ENCODE measurements around the gene HELZ. TPM values are rescaled to one million over a fixed set of nuclear protein-coding genes. Genes with fewer than 3 reads are reported as not detected.
"Not testable (repeated sequence)": the region's sequence is repeated elsewhere in the genome, so short reads cannot be mapped to it uniquely, and the experiment has no call there.

Gene HELZ
- polyA plus RNA-seq, 2 donors, result 2.1 to 3.9 TPM

- H3K36me3 ChIP-seq (ENCODE audit: control insufficient read depth in 2 of 2, insufficient read depth in 2 of 2, low read length in 1 of 2), result peaks cover 2 to 3% of the 10 kb centered on the region in 2 donors
- no peak overlapping the region for H3K27ac ChIP-seq (ENCODE audit: low read depth in 2 of 2, low read length in 1 of 2)
- H3K4me1 ChIP-seq (ENCODE audit: control insufficient read depth in 2 of 2, insufficient read depth in 2 of 2, low read length in 1 of 2), result no peaks in the 10 kb centered on the region
- no peak overlapping the region for H3K4me3 ChIP-seq (ENCODE audit: low read depth in 1 of 2, low read length in 2 of 2)
- H3K27me3 ChIP-seq (ENCODE audit: control insufficient read depth in 1 of 2, insufficient read depth in 2 of 2, low read length in 2 of 2), result no peaks in the 10 kb centered on the region
- no peaks in the 10 kb centered on the region for H3K9me3 ChIP-seq (ENCODE audit: control insufficient read depth in 2 of 2, insufficient read depth in 1 of 2, low read depth in 1 of 2, low read length in 1 of 2)
These were observed 87.0 kb downstream of the HELZ start for GRCh38 chr17:67157732-67158639.

GRCh38 chr17:67156269-67157199, 88.5 kb downstream of the HELZ start:
- H3K36me3 ChIP-seq (ENCODE audit: control insufficient read depth in 2 of 2, insufficient read depth in 2 of 2, low read length in 1 of 2), result peaks cover 2 to 3% of the 10 kb centered on the region in 2 donors
- 64 to 74% methylated on average over 9 of the region's 9 CpGs for WGBS, 2 donors
- H3K27me3 ChIP-seq (ENCODE audit: control insufficient read depth in 1 of 2, insufficient read depth in 2 of 2, low read length in 2 of 2), result no peaks in the 10 kb centered on the region
- no peaks in the 10 kb centered on the region for H3K4me1 ChIP-seq (ENCODE audit: control insufficient read depth in 2 of 2, insufficient read depth in 2 of 2, low read length in 1 of 2)
- H3K9me3 ChIP-seq (ENCODE audit: control insufficient read depth in 2 of 2, insufficient read depth in 1 of 2, low read depth in 1 of 2, low read length in 1 of 2), result no peaks in the 10 kb centered on the region
- H3K4me3 ChIP-seq (ENCODE audit: low read depth in 1 of 2, low read length in 2 of 2), result no peak overlapping the region
- peak overlapping the region in 1 of 2 donors; percentile 41 for H3K27ac ChIP-seq (ENCODE audit: low read depth in 2 of 2, low read length in 1 of 2)

GRCh38 chr17:67152824-67153223, 92.2 kb downstream of the HELZ start:
- WGBS, 2 donors, result 87% methylated on average over 2 of the region's 2 CpGs
- no peaks in the 10 kb centered on the region for H3K9me3 ChIP-seq (ENCODE audit: control insufficient read depth in 2 of 2, insufficient read depth in 1 of 2, low read depth in 1 of 2, low read length in 1 of 2)
- no peak overlapping the region for H3K27ac ChIP-seq (ENCODE audit: low read depth in 2 of 2, low read length in 1 of 2)
- no peaks in the 10 kb centered on the region for H3K4me1 ChIP-seq (ENCODE audit: control insufficient read depth in 2 of 2, insufficient read depth in 2 of 2, low read length in 1 of 2)
- H3K4me3 ChIP-seq (ENCODE audit: low read depth in 1 of 2, low read length in 2 of 2), result no peak overlapping the region
- H3K27me3 ChIP-seq (ENCODE audit: control insufficient read depth in 1 of 2, insufficient read depth in 2 of 2, low read length in 2 of 2), result no peaks in the 10 kb centered on the region
- peaks cover 6 to 8% of the 10 kb centered on the region in 2 donors for H3K36me3 ChIP-seq (ENCODE audit: control insufficient read depth in 2 of 2, insufficient read depth in 2 of 2, low read length in 1 of 2)

- Histone ChIP-seq H3K9me3 (ENCODE audit: control insufficient read depth in 2 of 2, insufficient read depth in 1 of 2, low read depth in 1 of 2, low read length in 1 of 2) (no peaks in the 10 kb centered on the region), H3K27ac (ENCODE audit: low read depth in 2 of 2, low read length in 1 of 2) (no peak overlapping the region), H3K27me3 (ENCODE audit: control insufficient read depth in 1 of 2, insufficient read depth in 2 of 2, low read length in 2 of 2) (no peaks in the 10 kb centered on the region), H3K36me3 (ENCODE audit: control insufficient read depth in 2 of 2, insufficient read depth in 2 of 2, low read length in 1 of 2) (peaks cover 10 to 11% of the 10 kb centered on the region in 2 donors), H3K4me3 (ENCODE audit: low read depth in 1 of 2, low read length in 2 of 2) (no peak overlapping the region), H3K4me1 (ENCODE audit: control insufficient read depth in 2 of 2, insufficient read depth in 2 of 2, low read length in 1 of 2) (no peaks in the 10 kb centered on the region)
- WGBS, 2 donors, result 53 to 59% methylated on average over 2 of the region's 2 CpGs
These were observed 93.3 kb downstream of the HELZ start for GRCh38 chr17:67151717-67152116.

GRCh38 chr17:67150826-67151225, 94.2 kb downstream of the HELZ start:
- 86 to 94% methylated on average over 3 of the region's 3 CpGs for WGBS, 2 donors
- no peaks in the 10 kb centered on the region for H3K4me1 ChIP-seq (ENCODE audit: control insufficient read depth in 2 of 2, insufficient read depth in 2 of 2, low read length in 1 of 2)
- no peaks in the 10 kb centered on the region for H3K27me3 ChIP-seq (ENCODE audit: control insufficient read depth in 1 of 2, insufficient read depth in 2 of 2, low read length in 2 of 2)
- no peak overlapping the region for H3K27ac ChIP-seq (ENCODE audit: low read depth in 2 of 2, low read length in 1 of 2)
- no peak overlapping the region for H3K4me3 ChIP-seq (ENCODE audit: low read depth in 1 of 2, low read length in 2 of 2)
- H3K36me3 ChIP-seq (ENCODE audit: control insufficient read depth in 2 of 2, insufficient read depth in 2 of 2, low read length in 1 of 2), result peaks cover 10 to 11% of the 10 kb centered on the region in 2 donors
- no peaks in the 10 kb centered on the region for H3K9me3 ChIP-seq (ENCODE audit: control insufficient read depth in 2 of 2, insufficient read depth in 1 of 2, low read depth in 1 of 2, low read length in 1 of 2)

GRCh38 chr17:67148352-67148751, 96.6 kb downstream of the HELZ start:
- Histone ChIP-seq H3K27ac (ENCODE audit: low read depth in 2 of 2, low read length in 1 of 2) (no peak overlapping the region), H3K9me3 (ENCODE audit: control insufficient read depth in 2 of 2, insufficient read depth in 1 of 2, low read depth in 1 of 2, low read length in 1 of 2) (no peaks in the 10 kb centered on the region), H3K27me3 (ENCODE audit: control insufficient read depth in 1 of 2, insufficient read depth in 2 of 2, low read length in 2 of 2) (no peaks in the 10 kb centered on the region), H3K36me3 (ENCODE audit: control insufficient read depth in 2 of 2, insufficient read depth in 2 of 2, low read length in 1 of 2) (peaks cover 11 to 12% of the 10 kb centered on the region in 2 donors), H3K4me3 (ENCODE audit: low read depth in 1 of 2, low read length in 2 of 2) (no peak overlapping the region), H3K4me1 (ENCODE audit: control insufficient read depth in 2 of 2, insufficient read depth in 2 of 2, low read length in 1 of 2) (no peaks in the 10 kb centered on the region)
- WGBS, 2 donors, result 86 to 93% methylated on average over 6 of the region's 6 CpGs

GRCh38 chr17:67145183-67145805, 99.7 kb downstream of the HELZ start:
- Histone ChIP-seq H3K4me1 (ENCODE audit: control insufficient read depth in 2 of 2, insufficient read depth in 2 of 2, low read length in 1 of 2) (no peaks in the 10 kb centered on the region), H3K4me3 (ENCODE audit: low read depth in 1 of 2, low read length in 2 of 2) (no peak overlapping the region), H3K9me3 (ENCODE audit: control insufficient read depth in 2 of 2, insufficient read depth in 1 of 2, low read depth in 1 of 2, low read length in 1 of 2) (no peaks in the 10 kb centered on the region), H3K27ac (ENCODE audit: low read depth in 2 of 2, low read length in 1 of 2) (no peak overlapping the region), H3K36me3 (ENCODE audit: control insufficient read depth in 2 of 2, insufficient read depth in 2 of 2, low read length in 1 of 2) (peaks cover 9% of the 10 kb centered on the region in 2 donors), H3K27me3 (ENCODE audit: control insufficient read depth in 1 of 2, insufficient read depth in 2 of 2, low read length in 2 of 2) (no peaks in the 10 kb centered on the region)
- 84 to 85% methylated on average over 4 of the region's 4 CpGs for WGBS, 2 donors

GRCh38 chr17:67143318-67143717, 101.7 kb downstream of the HELZ start:
- Histone ChIP-seq H3K27me3 (ENCODE audit: control insufficient read depth in 1 of 2, insufficient read depth in 2 of 2, low read length in 2 of 2) (no peaks in the 10 kb centered on the region), H3K36me3 (ENCODE audit: control insufficient read depth in 2 of 2, insufficient read depth in 2 of 2, low read length in 1 of 2) (peaks cover 6 to 11% of the 10 kb centered on the region in 2 donors), H3K9me3 (ENCODE audit: control insufficient read depth in 2 of 2, insufficient read depth in 1 of 2, low read depth in 1 of 2, low read length in 1 of 2) (no peaks in the 10 kb centered on the region), H3K27ac (ENCODE audit: low read depth in 2 of 2, low read length in 1 of 2) (no peak overlapping the region), H3K4me1 (ENCODE audit: control insufficient read depth in 2 of 2, insufficient read depth in 2 of 2, low read length in 1 of 2) (peaks cover 0 to 5% of the 10 kb centered on the region in 2 donors), H3K4me3 (ENCODE audit: low read depth in 1 of 2, low read length in 2 of 2) (no peak overlapping the region)
- 97 to 98% methylated on average over 5 of the region's 5 CpGs for WGBS, 2 donors

- 98 to 100% methylated on average over 1 of the region's 1 CpG for WGBS, 2 donors
- H3K4me3 ChIP-seq (ENCODE audit: low read depth in 1 of 2, low read length in 2 of 2); H3K9me3 ChIP-seq (ENCODE audit: control insufficient read depth in 2 of 2, insufficient read depth in 1 of 2, low read depth in 1 of 2, low read length in 1 of 2); H3K36me3 ChIP-seq (ENCODE audit: control insufficient read depth in 2 of 2, insufficient read depth in 2 of 2, low read length in 1 of 2); H3K27ac ChIP-seq (ENCODE audit: low read depth in 2 of 2, low read length in 1 of 2); H3K27me3 ChIP-seq (ENCODE audit: control insufficient read depth in 1 of 2, insufficient read depth in 2 of 2, low read length in 2 of 2); H3K4me1 ChIP-seq (ENCODE audit: control insufficient read depth in 2 of 2, insufficient read depth in 2 of 2, low read length in 1 of 2): not testable (repeated sequence)
These were observed 103.0 kb downstream of the HELZ start for GRCh38 chr17:67142030-67142429.

Measured in esophagus (tissue), 2 donors.